GM19099 (cell line): ENCODE data around the gene GALM.

Experiments
- POLR2A ChIP-seq: IDR thresholded peaks from 3 replicates; pipeline ENCODE4 v1.6.1; 2011; ENCODE audit warnings: low read depth; ENCODE audit not compliant: insufficient read length; ENCODE audit errors: extremely low read depth

Gene GALM

DNA sequence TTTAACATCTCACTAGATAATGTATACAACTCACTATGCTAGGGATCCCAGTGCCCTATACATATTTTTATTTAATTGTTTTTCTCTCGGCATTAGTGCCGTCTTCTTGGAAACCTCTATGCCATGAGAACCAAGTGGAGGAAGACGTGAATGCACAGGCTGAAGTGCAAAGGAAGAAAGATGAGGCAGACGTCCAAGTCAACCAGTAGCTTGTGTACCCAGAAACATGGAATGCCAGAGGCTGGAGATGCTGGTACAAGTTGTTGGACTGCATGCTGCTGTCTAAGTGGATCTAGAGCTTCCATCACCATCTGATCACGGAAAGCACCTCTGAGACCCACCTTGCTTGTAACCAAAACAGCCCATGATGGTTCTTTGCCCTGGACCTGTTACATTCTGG lies 99.6 kb downstream of the GALM start:
- no peak for TF ChIP-seq POLR2A

DNA sequence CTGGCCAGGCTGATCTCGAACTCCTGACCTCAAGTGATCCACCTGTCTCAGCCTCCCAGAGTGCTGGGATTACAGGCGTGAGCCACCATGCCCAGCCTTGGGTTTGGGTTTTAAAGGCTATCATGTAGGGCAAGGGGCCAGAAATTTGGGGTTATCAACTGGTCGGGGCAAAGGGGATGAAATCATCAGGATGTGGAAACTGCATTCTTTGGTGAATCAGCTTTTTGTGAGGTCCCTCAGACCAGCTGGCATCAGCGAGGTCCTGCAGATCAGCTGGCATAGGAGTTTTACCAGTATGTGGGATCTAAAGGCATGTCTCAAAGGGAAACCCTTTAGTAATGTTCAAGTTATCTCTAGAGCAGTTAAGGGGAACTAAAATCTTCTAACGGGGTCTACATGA lies 105.7 kb downstream of the GALM start:
- TF ChIP-seq POLR2A: no peak

DNA sequence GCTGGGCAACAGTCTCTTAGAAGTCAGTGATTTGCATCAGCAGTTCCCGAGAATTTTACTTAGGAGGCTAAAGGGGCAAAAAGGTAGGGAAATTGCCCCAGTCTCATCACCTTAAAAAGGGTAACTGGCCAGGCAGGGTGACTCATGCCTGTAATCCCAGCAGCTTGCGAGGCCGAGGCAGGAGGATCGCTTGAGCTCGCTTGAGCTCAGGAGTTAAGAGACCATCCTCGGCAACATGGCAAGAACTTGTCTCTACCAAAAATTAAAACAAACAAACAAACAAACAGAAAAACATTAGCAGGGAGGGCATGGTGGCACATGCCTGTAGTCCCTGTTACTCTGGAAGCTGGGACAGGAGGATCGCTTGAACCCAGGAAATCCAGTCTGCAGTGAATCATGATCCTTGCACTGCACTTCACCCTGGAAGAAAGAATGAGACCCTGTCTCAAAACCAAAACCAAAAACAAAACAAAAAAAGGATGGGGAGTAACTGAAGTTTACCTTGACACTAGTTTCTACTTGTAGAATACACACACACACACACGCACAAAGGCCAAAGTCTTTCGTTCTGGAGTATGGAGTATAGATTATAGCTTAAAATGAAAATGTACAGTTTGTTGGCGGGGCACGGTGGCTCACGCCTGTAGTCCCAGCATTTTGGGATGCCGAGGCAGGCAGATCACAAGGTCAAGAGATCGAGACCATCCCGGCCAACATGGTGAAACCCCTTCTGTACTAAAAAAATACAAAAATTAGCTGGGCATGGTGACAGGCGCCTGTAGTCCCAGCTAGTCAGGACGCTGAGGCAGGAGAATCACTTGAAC lies 109.4 kb downstream of the GALM start:
- no peak for TF ChIP-seq POLR2A

DNA sequence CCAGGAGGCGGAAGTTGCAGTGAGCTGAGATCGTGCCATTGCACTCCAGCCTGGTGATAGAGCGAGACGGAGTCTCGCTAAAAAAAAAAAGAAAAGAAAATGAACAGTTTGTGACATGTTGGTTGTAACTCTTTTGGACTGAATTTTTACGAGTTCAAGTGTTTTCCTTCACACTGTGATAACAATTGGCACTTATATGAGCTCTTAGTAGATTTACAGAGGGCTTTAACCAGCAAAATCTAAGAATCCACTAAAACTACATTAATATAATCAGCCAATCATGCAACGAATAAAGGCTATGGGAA lies 110.0 kb downstream of the GALM start:
- TF ChIP-seq POLR2A: no peak

DNA sequence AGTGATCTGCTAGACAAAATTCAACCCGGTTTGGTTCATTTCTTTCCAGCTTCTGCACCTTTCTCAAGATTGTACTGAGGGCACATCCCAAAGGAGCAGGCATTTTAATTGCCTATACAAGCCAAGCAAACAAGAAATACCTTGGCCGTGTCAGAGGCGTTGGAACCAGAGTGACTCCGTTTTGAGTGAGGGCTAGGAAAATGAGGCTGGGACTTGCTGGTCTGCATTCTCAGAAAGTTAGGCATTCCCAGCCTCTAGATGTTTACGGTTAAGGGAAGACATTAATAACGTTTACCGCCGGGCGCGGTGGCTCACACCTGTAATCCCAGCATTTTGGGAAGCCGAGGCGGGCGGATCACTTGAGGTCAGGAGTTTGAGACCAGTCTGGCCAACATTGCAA lies 110.6 kb downstream of the GALM start:
- TF ChIP-seq POLR2A: no peak

DNA sequence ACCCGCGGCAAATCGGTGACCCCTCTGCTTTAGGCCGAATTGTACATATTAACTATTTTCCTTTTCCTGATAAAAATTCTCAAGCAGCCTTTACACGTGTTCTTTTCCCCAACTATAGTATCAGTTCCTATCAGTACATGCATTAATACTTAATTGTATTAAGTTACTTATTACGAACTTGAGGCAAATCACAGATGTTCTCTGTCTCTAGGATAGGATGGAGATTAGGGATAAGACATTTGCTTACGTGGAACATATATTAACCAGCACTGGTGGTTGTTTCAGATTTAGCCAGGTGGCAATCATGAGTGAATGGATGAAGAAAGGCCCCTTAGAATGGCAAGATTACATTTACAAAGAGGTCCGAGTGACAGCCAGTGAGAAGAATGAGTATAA lies 112.8 kb downstream of the GALM start:
- no peak for TF ChIP-seq POLR2A

DNA sequence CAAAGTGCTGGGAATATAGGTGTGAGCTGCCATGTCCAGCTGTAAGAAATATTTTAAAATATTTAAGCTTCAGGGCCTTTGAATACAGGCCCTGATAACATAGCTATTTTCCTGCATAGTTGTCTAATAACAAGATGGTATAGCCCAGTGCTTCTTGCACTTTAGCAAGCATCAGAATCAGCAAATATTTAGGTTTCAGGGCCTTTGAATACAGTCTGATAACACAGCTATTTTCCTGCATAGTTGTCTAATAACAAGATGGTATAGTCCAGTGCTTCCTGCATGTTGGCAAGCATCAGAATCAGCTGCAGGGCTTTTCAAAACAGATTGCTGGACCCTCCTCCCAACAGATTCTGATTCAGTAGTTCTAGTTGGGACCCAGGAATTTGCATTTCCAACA lies 117.7 kb downstream of the GALM start:
- no peak for TF ChIP-seq POLR2A
